ENCODE data around the gene ALX3.
A peak's percentile ranks its signal among the peaks of the same experiment; 100 is the strongest.
"Not testable (repeated sequence)": the region's sequence is repeated elsewhere in the genome, so short reads cannot be mapped to it uniquely, and the experiment has no call there.

The ALX3 gene

DNA sequence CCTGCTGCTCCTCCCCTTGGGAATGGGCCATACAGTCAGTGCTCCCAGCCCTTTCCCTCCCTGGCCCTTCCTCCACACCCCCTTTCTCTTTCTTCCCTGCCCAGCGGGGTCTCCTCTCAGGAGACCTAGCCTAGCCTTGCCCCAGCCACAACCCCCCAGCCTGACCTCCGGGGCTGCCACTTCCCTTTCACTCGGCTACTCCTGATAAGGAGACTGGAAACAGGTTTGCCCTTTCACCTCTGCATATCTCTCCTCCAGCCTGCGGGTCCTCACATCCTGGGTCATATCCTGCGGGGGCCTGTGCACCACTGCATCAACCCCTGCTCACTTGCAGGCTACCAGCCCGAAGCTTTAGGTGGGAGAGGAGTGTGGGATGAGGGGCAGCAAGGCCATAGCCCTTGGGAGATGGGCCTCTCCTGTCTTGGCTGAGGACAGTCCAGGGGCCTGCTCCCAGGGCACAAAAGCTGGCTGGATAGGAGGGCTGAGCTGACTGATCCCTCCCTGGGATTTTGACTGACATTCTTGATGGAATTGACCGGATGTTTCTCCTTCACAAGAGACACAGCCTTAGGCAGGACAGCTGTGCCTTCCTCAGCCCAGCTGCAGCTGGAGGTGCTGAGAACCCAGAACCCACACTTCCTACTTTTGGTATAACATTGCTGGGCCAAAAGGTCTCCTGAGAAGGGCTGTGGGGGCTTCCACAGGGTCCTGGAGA is 19.2 kb upstream of the ALX3 start:
- no peak for DNase-seq (ENCODE audit: low read depth)

DNA sequence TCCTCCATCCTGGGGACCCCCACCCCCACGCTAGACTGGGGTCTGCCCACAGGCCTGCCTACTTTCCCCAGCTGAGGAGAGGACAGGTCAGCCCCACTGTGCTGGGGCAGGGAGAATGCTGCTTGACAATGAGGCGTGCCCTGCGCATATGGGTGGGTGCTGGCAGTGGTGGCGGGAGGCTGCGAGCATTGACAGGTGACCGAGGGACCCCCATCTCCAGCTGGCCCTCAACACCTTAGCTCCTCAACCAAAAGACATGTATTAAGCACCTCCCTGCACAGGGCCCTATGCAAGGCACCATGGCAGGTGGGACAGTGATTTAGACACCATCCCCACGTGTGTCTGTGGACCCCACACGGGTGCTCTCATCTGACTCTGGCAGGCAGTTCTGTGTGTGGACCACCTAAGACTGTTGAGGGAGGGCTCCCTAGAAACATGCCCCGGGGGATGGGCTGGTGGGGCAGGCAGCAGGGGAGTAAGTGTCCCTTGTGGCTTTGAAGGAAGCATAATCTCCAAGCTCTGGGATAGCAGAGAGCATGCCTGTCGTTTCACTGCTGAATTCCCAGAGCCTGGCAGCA is 18.4 kb upstream of the ALX3 start:
- DNase-seq (ENCODE audit: low read depth), result no peak

DNA sequence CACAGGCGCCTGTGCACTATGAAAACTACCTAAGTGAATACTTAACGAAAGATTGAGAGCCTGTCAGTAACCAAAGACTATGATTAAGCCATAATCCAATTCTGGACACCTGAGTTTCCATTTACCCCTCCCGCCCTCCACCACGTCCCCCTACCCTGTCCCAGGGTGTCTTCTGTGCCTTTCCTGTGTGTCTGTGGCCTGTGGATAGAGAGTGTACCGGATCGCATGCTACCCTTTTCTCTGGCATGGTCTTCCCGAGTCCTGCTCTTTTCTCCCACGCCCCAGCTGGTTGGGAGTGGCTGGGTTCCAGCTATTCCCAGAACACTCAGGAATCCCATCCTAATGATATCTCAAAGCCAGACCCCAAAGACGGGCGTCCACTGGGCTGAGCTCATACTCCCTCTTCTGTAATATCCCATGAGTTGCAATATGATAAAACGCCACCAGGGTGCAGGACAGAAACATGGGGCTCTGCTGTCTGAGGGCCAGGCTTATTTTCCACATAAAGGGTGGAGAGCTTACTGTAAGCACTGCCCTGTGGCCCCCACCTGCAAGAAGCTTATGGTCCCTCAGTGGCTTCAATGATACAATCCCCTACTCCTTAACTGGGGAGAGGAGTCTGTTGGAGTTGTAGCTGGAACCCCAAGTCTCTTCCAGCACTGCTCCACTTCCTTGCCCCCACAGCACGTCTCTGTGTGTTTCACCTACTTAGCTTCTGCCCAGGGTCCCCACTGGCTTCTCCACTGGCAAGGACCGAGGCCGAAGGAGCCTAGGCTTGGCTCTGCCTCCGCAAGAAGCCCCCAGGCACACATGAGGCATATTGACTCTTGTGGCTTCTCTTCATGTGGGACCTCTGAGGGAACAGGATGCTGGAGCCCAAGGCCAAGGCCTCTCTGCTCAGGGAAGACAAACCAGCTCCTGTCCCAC is 17.6 kb upstream of the ALX3 start:
- peak; percentile 20 for DNase-seq (ENCODE audit: low read depth)

DNA sequence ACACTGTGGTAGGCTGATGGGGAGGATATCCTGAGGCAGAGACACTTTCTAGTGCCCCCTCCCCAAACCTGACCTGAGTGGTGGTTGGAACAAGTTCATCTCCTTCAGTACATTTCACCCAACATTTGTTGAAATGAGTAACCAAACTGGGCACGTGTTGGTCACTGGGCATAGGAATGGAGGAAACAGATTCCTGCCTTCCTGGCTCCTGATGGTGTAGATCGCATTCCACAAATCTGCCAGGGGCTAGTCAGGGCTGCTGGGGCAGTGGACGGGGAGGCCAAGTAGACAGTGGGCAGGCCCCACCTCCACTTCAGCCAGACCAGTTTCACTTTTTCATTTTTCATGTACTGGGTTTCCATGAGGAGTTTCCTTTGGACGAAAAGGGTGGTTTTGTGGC is 16.5 kb upstream of the ALX3 start:
- no peak for DNase-seq (ENCODE audit: low read depth)

DNA sequence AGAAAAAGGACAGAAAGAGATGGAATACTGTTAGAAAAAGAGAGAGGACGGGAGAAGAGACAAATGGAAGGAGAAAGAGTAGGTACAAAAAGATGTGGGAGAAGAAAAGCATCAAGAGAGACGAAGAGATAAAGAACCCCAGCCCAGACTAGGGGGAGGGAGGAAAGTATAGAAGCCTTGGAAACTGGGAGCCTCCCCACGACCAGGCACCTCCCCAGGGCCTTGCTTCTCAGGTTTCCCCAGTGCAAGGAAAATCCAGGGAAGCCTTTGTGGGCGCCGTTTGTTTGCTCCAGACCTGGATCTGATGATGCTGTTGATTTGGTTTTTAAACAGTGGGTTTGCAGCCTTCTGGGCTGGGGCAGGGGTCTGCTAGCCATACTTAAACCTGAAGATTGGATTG is 15.2 kb upstream of the ALX3 start:
- DNase-seq (ENCODE audit: low read depth), result no peak

DNA sequence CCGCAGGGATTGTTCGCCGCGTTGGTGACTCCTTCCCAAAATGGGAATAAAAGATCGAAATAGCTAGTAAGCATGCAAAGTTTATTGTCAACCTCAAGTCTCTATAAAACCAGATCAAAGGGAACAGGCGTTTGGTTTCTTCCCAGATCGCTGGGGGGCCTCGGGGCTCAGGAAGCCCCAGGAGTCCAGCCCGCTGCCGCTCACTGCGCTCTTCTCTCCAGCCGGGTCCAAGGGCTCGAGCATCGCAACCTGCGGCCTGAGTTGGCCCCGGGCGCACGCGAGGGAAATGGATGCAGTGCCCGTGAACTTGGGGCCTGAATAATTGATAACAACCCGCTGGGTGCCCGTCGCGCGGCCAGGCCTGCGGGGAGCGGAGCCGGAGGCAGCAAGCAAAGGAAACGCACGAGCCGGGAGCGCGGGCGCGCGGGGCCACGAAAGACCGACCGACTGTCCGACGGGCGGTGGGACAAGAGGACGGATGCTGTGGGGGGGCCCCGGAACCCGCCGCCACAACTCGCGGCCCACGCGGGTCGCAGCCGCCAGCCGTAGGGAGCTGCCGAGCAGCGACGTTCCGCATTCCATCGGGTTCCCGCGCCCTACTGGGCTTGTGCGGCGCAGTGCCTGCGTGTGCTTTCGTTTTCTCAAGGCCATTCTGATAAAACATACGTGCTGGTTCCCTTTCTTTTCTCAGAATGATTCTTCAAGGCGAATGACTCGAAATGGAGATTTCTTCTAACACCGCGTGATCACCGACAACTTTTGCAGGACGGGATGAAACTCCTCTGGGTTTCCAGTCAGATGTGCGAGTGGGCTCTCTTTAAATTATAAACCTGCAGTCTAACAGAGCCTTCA is 14.0 kb upstream of the ALX3 start:
- DNase-seq (ENCODE audit: low read depth), result no peak

DNA sequence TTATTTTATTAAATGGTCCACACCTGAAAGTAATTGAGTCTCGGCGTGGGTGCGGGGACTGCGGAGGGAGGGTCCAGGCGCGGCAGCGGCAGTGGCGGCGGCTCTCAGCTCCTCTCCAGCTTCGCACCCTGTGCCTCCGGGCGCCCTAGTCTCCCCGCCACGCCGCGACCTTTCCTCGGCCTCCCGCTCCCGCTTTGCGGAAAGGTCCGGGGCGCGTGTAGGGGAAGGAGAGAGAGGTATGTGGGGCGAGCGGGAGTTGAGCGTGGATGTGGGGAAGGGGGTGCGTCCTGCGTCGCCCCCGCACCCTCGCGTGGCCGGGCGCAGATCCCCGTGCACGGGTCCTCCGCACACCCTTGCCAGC is 13.4 kb upstream of the ALX3 start:
- no peak for DNase-seq (ENCODE audit: low read depth)

DNA sequence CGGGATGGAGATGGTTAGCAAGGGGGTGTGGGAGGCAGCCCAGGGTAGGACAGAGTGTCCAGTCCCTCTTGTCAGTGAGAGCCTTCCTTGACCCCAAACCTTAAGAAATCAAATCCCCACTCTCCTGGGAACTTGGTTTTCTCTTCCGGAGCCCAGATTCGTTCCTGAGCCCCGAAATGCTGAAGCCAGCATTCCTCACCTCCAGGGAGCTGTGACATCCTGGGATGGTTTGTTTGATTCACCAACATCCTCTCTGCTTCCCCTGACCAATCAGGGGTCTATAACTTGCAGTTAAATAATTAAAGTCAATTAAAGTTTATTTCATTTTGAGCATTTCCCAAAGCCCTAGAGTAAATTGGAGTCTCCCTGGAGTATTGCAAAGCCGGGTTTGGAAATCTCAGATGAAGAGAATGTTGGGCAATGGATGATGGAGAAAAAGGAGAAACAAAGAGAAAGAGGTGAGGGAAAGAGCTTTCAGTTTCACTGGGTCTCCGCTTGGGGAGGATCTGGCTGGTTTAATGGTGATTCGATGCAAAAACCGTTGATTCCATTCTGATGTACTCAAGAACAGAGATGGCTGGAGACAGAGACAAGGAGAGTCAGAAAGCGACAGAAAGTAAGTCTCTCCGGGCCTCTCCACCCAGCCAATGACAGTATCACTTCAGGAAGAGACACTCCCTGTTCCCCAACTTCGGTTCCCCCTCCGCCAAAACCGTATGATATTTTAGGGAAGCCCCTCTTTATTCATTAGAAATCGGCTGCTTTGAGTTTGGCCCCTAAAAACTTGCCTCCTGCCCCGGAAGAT is 12.8 kb upstream of the ALX3 start:
- no peak for DNase-seq (ENCODE audit: low read depth)

DNA sequence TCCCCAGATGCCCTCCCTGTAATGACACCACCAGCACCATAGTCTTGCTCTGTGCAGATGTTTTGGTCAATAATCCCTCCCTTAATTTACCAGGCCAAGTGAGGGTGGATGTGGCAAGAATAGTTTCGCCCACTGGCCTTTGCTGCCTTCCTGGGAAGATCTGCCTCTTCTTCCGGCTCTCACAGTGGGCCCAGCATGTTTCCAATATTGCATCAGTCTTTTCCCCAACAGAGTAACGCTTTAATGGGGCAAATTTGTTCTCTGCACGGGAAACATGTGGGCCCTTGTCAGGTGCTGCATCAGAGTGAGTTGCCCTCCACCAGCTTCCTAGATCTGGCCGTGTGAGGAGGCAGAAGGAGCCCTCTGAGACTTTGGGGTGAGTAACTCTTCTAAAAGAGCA is 12.0 kb upstream of the ALX3 start:
- no peak for DNase-seq (ENCODE audit: low read depth)

DNA sequence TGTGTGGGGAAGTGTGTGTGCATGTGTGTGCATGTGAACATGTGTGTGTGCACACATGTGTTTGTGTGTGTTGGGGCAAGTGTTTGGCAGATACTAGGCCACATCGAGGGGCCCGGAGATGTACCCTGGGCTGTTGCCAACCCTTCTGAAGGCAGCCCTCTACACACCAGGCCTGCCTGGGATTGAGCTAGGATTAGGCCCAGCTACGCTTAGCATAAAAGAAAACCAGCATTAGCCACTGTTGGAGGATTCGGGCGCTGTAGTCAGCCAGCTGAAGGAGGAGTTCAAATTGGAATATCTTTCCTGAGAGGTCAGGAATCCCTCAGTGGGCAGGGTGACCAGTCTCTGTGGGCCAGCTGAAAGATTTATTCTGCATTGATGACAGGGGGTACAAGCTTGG is 10.6 kb upstream of the ALX3 start:
- DNase-seq (ENCODE audit: low read depth), result no peak

DNA sequence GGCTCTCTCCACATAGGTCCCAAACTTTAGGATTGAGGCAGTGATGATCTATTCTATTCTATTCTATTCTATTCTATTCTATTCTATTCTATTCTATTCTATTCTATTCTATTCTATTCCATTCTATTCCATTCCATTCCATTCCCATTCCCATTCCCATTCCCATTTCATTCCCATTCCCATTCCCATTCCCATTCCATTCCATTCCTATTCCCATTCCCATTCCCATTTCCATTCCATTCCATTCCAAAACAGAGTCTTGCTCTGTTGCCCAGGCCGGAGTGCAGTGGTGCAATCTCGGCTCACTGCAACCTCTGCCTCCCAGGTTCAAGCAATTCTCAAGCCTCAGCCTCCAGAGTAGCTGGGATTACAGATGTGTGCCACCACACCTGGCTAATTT is 9.5 kb upstream of the ALX3 start:
- not testable (repeated sequence) for DNase-seq (ENCODE audit: low read depth)

DNA sequence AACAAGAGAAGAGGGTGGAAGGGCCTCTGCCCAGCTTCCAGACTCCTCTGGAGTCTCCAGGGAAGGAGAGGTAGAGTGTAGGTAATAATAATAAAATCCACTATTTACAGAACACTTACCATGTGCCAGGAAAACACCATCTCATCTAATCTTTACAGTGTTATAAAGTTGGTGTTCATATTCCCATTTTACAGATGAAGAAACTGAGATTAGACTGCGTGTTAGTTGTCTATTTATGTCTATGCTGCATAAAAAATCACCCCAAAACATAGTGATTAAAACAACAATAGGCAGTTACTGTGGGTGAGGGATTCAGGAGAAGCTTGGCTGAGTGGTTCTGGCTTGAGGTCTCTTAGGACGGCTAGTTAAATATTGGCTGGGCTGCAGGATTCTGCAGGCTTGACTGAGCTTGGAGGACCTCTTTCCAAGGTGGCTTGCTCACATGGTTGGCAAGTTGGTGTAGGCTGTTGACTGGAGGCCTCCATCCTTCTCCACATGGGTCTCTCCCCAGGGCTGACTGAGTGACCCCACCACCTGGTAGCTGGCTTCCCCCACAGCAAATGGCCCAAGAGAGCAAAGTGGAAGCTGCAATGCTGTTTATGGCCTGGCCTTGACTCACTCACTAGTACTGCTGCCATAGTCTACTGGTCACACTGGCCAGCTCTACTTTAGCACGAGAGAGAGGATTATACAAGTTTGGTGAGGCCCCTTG is 6.5 kb upstream of the ALX3 start:
- DNase-seq (ENCODE audit: low read depth), result no peak

DNA sequence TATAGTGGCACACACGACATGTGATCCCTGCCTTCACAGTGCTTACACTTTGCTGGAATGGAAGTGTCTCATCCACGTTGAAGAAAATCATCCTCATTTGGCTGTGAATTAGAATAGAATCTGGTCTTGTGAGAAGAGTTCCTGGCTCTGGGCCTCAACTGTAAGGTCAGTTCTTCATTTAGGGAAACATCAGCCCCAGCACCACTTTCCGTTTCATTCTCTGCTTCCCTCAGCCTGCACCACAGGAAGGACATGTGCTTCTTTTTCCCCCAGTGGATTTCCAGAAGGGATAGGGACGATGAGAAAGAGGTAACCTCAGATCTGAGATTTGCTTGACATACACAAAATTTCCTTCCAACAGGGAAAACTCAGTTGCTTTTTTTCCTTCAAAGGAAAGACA is 3.7 kb upstream of the ALX3 start:
- no peak for DNase-seq (ENCODE audit: low read depth)

DNA sequence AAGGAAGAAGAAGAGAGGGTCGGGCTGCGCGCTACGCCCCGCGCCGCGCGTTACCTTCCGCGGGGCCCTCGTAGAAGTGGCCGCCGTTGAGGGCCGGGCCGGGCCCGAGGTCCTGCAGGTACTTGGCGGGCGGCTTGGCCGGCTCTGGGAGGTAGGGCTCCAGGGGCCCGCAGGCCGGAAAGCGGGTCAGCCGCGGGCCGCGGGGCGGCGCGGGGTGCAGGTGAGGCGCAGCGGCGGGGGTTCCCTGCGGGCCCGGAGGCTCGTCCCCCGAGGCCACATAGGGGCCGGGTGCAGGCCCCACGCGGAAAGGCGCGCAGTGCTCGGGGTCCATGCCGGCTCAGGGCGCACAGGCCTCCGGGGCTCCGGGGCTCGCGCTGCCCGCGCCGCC is 196 bp downstream of the ALX3 start:
- DNase-seq (ENCODE audit: low read depth), result no peak

DNA sequence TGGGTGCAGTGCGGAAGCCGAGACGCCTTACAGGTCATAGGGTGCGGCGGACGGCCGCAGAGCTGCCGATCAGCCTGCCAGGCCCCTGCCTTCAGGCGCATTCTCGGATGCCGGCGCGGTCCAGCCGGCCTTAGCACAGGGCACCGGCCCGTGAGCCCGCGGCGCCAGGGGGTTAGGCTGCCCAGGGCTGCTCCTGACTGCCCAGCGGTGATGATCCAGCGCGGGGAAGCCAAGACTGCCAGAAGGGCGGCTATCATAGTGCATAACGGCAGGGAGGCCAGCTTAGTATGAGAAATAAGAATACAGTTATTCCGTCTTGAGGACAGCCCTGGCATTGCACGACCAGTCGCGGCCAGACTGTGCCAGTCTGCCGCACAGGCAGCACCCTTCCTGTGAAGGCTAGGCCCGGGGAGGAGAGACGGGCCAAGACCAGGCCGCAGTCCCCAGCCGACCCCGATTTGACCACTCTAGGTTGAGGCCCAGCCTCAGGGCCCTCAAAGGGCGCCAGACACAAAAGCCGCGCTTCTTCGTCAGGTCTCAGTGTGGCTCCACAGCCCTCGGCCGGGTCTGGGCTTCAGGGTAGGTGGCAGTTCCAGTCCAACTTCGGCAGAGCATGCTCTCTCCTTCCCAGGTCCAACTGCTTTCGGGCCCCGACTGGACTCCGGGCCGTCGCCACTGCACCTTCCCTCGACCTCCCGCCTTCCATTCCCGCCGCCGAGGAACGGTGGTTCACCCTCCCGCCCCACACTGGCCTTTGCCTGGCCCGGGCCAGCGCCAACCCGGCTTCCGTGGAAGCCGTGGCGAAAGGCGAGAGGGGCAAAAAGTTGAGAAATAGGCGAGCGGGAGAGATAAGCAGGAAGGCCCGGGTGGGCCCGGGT is 829 bp downstream of the ALX3 start:
- DNase-seq (ENCODE audit: low read depth), result no peak

DNA sequence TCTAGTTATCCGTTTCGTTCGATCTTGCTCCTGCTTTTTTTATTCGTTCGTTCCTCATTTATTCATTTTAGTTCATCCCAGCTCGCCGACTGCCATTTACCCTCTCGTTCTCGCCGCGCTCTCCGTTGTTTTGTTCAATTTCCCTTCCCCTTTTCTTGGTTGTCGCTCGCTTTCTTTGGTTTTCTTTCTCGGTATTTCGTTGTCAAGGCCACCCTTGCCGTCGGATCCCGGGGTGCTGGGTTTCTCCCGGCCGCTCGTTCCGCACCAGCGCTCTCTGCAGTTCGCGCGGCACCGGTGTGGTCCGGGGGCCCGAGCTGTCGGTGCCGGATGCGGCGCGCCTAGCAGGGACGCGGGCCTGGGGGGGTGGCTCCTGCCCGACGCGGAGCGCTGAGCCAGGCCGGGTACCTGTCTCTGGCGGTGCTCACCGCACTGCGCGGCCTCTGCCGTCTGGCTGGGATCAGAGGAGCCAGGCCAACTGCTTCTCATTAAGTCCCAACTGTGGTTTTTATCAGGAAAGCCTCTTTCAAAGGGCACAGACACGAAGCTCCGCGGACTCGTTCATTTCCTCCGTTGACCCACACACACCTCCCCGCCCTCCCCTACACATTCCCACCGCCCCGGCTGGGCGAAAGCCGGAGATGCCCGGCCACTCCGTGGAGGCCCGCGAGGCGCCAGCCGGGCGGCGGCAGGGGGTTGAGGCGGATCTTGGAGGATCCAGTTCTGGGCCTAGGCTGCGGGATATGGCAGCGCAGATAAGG is 1.6 kb downstream of the ALX3 start:
- no peak for DNase-seq (ENCODE audit: low read depth)

DNA sequence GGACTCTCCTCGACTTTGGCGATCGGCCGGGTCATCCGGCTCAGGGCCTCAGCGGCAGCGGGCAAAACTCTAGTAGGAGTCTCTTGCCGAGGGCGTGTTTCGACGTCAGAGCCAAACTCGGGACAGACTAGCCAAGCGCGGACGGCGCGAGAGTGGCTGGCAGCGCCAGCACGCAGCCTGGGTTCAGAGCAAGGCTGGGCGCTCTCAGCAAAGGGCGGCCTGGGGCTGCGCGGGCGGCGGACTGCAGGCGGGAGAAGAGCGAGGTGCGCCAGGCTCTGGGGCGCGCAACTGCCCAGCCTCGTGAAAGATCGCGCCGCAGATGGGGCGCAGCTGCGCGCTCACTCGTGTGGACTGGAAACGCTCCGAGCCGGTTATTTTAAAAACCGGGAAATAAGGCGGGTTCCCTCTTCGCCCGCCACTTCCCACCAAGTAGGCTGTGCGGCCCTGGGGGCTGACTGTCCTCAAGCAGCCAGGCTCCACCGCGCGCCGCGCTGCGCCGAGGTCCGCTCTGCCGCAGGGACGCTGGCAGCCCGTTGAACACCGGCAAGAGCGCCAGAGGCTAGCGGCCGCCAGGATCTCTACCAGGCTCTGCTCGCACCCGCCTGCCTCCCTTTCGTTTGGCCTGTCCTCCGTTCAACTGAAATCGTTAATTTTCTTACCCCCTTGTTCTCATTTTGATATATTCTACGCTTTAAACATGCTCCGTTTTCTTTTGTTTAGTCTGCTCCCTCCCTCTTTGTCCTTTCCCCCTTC is 2.4 kb downstream of the ALX3 start:
- no peak for DNase-seq (ENCODE audit: low read depth)

DNA sequence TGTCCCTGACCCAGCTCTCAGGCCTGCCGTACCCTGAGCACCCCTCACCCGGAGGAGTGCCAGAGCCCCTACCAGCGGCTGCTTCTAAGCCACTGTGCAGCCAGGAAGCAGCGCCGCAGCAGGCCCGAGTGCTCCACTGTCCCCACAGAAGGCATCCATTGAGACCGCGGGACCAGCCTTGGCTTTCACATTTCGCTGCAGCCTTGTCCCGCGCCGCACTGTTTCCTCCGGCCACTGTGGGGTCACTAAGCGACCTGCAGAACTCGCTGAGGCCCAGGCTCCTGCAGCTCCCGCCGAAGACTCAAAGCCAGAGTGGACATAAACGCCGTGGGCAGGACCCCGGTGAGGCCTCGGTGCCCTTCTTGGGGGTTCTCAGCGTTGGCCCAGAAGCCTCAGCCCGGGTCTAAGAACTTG is 3.0 kb downstream of the ALX3 start:
- DNase-seq (ENCODE audit: low read depth), result no peak

Measured in stimulated activated CD8-positive, alpha-beta memory T cell treated with anti-CD3 and anti-CD28 coated beads, Interleukin-4, amount 100 ng/mL, for 24 hours (primary cell).